ENCODE data around the gene CXCL3. TPM values are rescaled to one million over a fixed set of nuclear protein-coding genes. Genes with fewer than 3 reads are reported as not detected.

The CXCL3 gene
- total RNA-seq: 1.5 and 10.6 TPM in 2 replicates

GRCh38 chr4:74038425-74039314 lies at the start of gene CXCL3:
TSS of gene CXCL3 (minus strand) at chr4:74038689. CDS start at chr4:74038611, 78 bp downstream.

GRCh38 chr4:73998040-73999011 lies 40.2 kb downstream of the CXCL3 start, which contains the start of gene CXCL5:
TSS of gene CXCL5 (minus strand) at chr4:73998677. CDS start at chr4:73998581, 96 bp downstream.

DNA sequence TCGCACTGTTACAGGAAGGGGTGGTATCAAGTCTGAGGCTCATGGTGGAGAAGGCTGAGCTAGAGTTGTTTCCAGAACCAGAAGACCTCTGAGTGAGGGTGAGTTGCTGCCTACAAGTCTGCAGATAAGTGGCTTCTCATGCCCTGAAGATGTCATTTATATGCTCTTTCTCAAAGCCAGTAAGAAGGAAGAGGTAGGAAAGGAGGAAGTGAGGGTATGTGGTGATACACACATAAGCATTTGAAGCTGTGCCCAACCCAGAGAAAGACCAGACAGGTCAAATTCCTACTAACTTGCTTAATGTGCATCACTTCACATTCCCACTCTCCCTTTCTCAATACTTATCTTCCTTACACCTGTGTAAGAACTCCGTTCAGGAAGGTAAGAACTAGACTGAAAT lies 50.4 kb downstream of the CXCL3 start, which contains the start of gene PPBP:
PPBP (minus strand) TSS at position 130 of the 400 bp plus-strand sequence; CDS start at position 43, 87 bp downstream.

Other genes with a start within 250 kb of the CXCL3 start
- 1.5 and 3.5 TPM in 2 replicates for gene CXCL6, start 202.0 kb downstream of the CXCL3 start, total RNA-seq
- gene PF4V1, start 185.4 kb downstream of the CXCL3 start, total RNA-seq: 0.58 and 0.66 TPM in 2 replicates
- 3.1 and 16.4 TPM in 2 replicates for gene CXCL1, start 169.3 kb downstream of the CXCL3 start, total RNA-seq
- 0.58 TPM in 1 of 2 replicates, not detected in the other for gene PF4, start 56.7 kb downstream of the CXCL3 start, total RNA-seq
- gene PPBP, start 50.5 kb downstream of the CXCL3 start, total RNA-seq: not detected in 2 replicates
- gene CXCL5, start 40.0 kb downstream of the CXCL3 start, total RNA-seq: 0.73 and 0.83 TPM in 2 replicates
- 1.3 and 8.3 TPM in 2 replicates for gene CXCL2, start 60.5 kb upstream of the CXCL3 start, total RNA-seq
- gene MTHFD2L, start 119.4 kb upstream of the CXCL3 start, total RNA-seq: 10.8 and 13.4 TPM in 2 replicates

All from smooth muscle cell of trachea (primary cell).